Upper lobe of right lung (tissue), 1 donor: ENCODE measurements around the gene FAM131A. TPM values are rescaled to one million over a fixed set of nuclear protein-coding genes. Genes with fewer than 3 reads are reported as not detected.

Experiments used
- ATAC-seq: fragments of 200-7000 bp; cut with Tn5 transposase; one replicate; pipeline ENCODE4 v1.9.1; 2020; ENCODE audit warnings: mild to moderate bottlenecking, moderate library complexity
- DNase-seq: peaks from one replicate; pipeline ENCODE4 v3.0.0-alpha.2; 2020
- H3K27ac ChIP-seq: fragments of 200-600 bp; one replicate; pipeline ENCODE4 v1.8.0; 2022
- H3K27me3 ChIP-seq: fragments of 200-600 bp; one replicate; pipeline ENCODE4 v1.8.0; 2022; ENCODE audit warnings: mild to moderate bottlenecking
- H3K36me3 ChIP-seq: fragments of 200-600 bp; one replicate; pipeline ENCODE4 v1.8.0; 2022
- H3K4me1 ChIP-seq: fragments of 200-600 bp; one replicate; pipeline ENCODE4 v1.8.0; 2022
- H3K4me3 ChIP-seq: fragments of 200-600 bp; one replicate; pipeline ENCODE4 v1.8.0; 2022; ENCODE audit warnings: mild to moderate bottlenecking
- H3K9me3 ChIP-seq: fragments of 200-600 bp; one replicate; pipeline ENCODE4 v1.8.0; 2022
- intact Hi-C: fragments of 100-400 bp; cut with DNase I; formaldehyde crosslinking; loops from one replicate; pipeline ENCODE4 v1.11.0; 2022
- total RNA-seq: library from RNA; stranded (reverse); fragmentation: NEBNext Ultra II Directional; extraction: Animal tissue kit (Norgen Biotek cat#: 25700); gene quantifications from one replicate; pipeline ENCODE4 v1.2.1, GENCODE V29; 2021
- TF ChIP-seq, protein P1 (sequence below): fragments of 200-600 bp; IDR thresholded peaks from one replicate; pipeline ENCODE4 v1.8.0; 2022; ENCODE audit warnings: antibody characterized with exemption
- donor health status: DM: no; HTN: yes; CAD: no; lungs with severe emphysema.

Gene FAM131A
- total RNA-seq, 1 donor from 2014 or later = 19.0 TPM

DNA sequence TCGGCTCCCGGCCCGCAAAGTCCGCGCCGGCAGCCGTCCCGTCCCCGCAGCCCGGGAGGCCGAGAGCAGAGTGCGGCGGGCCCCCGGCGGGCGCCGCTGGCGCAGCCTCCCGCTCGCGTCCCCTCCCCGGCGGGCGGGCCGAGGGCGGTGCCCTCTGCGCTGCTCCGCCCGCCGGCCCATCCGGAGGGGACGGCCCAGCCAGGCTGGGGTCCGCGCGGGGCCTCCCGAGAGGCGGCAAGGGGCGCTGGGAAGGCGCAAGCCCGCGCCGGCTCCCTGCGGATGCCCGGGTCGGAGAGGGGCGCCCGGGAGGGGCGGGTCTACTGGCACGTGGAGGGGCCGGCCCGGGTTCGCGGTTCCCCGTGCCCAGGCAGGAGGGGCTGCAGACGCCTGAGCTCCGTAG, 24.1 kb downstream of the FAM131A start, which contains the start of the genes CLCN2 and POLR2H:
Gene CLCN2 (minus strand): TSS at position 74 of the 400 bp plus-strand sequence. CDS start 126 bp downstream, outside the sequence.
Gene POLR2H (plus strand): TSS at position 179 of the 400 bp plus-strand sequence. CDS start 1,783 bp downstream, outside the sequence.
- Histone ChIP-seq H3K4me1 (peaks cover 21% of the 10 kb centered on the region), H3K36me3 (peaks cover 14% of the 10 kb centered on the region), H3K4me3 (peak within 1 kb of the TSS; percentile 93), H3K27me3 (no peaks in the 10 kb centered on the region), H3K9me3 (no peaks in the 10 kb centered on the region), H3K27ac (peak within 1 kb of the TSS; percentile 100)
- DNase-seq = peak; percentile 83
- TF ChIP-seq, protein P1, sequence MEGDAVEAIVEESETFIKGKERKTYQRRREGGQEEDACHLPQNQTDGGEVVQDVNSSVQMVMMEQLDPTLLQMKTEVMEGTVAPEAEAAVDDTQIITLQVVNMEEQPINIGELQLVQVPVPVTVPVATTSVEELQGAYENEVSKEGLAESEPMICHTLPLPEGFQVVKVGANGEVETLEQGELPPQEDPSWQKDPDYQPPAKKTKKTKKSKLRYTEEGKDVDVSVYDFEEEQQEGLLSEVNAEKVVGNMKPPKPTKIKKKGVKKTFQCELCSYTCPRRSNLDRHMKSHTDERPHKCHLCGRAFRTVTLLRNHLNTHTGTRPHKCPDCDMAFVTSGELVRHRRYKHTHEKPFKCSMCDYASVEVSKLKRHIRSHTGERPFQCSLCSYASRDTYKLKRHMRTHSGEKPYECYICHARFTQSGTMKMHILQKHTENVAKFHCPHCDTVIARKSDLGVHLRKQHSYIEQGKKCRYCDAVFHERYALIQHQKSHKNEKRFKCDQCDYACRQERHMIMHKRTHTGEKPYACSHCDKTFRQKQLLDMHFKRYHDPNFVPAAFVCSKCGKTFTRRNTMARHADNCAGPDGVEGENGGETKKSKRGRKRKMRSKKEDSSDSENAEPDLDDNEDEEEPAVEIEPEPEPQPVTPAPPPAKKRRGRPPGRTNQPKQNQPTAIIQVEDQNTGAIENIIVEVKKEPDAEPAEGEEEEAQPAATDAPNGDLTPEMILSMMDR = no peak
- intact Hi-C loops = no loop called here
- ATAC-seq = peak; percentile 71

DNA sequence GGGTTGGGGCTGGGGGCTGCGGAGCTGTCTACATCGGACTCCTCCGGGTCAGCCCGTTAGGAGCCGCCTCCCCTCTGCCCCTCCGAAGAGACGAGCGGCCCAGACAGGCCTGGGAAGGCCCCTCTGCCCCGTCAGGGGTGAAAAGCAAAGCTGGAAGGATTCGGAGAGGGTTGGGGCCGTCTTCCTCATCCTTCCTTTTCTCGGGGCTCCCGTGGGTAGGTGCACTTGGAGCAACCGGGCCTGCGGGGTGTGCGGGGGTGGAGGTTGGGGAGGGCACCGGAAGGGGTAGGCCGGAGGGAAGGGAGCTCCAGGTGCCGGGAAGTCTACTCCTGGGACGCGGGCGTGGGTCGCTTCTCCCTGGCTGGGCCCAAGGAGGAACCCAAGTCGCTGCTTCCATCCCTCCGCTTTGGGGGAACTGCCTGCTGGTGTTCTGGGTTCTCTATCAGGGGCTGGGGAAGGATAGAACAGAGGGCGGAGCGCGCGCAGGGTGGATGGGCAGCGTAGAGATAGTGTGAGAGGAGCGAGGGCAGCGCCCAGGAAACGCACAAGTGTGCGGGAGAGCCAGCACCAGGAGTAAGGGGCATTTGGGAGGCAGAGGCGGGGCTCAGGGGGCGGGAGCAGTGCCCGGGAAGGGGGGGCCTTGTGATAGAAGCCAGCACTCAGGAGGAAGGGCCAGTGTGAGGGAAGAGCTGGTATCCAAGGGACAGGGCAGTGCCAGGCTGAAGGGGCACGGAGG, 24.7 kb downstream of the FAM131A start:
- DNase-seq = peak; percentile 87
- no peaks in the 10 kb centered on the region for H3K27me3 ChIP-seq
- no peaks in the 10 kb centered on the region for H3K9me3 ChIP-seq
- peaks cover 21% of the 10 kb centered on the region for H3K4me1 ChIP-seq
- peaks cover 18% of the 10 kb centered on the region for H3K36me3 ChIP-seq
- intact Hi-C loops = no loop called here
- TF ChIP-seq, protein P1 = no peak
- H3K27ac ChIP-seq = peak overlapping the region; percentile 100
- peak; percentile 55 for ATAC-seq
- peak overlapping the region; percentile 93 for H3K4me3 ChIP-seq

DNA sequence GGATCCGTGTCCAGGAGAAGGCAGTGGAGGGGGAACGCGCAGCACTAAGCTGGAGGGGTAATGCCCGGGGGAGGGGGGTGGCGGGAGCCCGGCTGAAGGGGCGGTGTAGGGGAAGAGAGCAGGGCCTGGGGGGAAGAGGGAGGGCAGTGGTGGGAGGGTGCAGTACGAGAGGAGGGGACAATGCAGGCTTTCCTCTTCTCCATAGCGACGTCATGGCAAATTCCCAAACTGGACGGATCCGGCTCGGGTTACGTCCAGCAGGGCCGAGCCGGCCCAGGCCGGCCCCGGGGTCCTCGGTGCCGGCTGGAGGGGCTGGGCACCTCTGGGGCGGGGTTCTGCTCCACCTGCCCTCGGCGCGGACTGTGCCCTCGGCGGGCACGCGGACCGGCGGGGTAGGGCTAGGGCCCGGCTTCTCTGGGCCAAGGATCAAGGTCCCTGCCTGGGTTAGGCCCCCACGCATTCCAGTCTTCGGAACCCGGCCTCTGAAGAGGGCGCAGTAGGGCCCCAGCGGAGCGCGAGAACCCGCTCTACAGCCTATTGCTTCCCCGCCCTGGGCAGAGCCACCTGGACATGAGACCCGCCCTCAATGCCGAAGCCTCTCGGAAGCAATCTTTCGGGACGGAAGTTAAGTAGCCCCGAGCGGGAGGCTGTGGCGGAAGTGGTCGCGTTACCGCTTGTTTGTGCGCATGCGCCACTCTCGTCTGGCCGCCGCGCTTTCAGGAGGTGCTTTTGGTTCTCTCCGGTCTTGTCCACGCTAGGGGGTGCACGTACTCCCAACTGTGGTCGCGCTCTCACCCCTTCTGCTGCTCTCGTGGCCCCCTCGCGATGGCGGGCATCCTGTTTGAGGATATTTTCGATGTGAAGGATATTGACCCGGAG, 25.5 kb downstream of the FAM131A start:
- TF ChIP-seq, protein P1 = peak; percentile 68
- H3K4me1 ChIP-seq = peaks cover 21% of the 10 kb centered on the region
- H3K27me3 ChIP-seq = no peaks in the 10 kb centered on the region
- peak; percentile 83 for ATAC-seq
- H3K9me3 ChIP-seq = no peaks in the 10 kb centered on the region
- H3K36me3 ChIP-seq = peaks cover 26% of the 10 kb centered on the region
- DNase-seq = peak; percentile 98
- intact Hi-C loops = no loop called here
- peak overlapping the region; percentile 93 for H3K4me3 ChIP-seq
- H3K27ac ChIP-seq = peak overlapping the region; percentile 100

DNA sequence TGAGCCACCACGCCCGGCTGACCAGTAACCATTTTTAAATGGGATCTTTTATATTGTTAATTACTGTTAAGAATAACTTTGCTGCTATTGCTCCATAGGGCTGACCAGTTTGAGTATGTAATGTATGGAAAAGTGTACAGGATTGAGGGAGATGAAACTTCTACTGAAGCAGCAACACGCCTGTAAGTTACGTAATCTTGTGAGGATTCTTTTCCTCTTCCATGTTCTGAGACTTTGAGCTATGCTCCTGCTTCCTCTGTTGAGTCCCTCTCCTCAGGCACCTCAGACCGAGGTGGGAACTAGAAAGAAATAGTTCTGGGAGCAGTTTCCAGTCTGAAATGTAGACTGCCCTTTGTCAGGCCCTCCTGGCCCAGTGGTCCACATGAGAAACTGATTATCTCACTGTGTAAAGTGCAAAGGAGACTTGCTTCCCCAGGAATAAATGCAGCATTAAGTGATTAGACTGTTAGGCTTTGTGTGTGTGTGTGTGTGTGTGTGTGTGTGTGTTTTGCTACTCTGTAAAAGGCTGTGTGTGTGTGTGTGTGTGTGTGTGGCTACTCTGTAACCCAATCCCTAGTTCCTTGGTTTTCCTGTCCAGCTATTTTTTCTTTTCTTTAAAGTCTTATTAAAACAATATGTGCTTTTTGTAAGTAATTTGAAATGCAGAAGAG, 29.4 kb downstream of the FAM131A start:
- no peak for DNase-seq
- H3K27me3 ChIP-seq = no peaks in the 10 kb centered on the region
- H3K27ac ChIP-seq = no peak overlapping the region
- H3K4me3 ChIP-seq = no peak overlapping the region
- intact Hi-C loops = no loop called here
- peaks cover 42% of the 10 kb centered on the region for H3K36me3 ChIP-seq
- TF ChIP-seq, protein P1 = no peak
- no peak for ATAC-seq
- H3K4me1 ChIP-seq = peaks cover 31% of the 10 kb centered on the region
- no peaks in the 10 kb centered on the region for H3K9me3 ChIP-seq

DNA sequence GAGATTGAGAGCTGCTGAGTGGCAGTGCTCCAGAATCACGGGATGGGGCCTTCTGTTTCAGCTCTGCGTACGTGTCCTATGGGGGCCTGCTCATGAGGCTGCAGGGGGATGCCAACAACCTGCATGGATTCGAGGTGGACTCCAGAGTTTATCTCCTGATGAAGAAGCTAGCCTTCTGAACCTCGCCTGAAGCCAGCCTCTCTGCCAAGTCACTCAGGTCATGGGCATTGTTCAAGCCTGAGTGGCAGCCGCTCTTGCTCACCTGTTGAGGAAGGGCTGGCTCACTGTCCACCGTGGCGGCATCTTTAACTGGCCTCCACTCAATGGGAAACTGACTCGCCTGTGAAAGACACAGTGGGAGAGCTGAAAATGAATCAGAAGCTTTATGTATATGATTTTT, 30.7 kb downstream of the FAM131A start:
- no peak for ATAC-seq
- H3K36me3 ChIP-seq = peaks cover 42% of the 10 kb centered on the region
- DNase-seq = no peak
- H3K27me3 ChIP-seq = no peaks in the 10 kb centered on the region
- H3K9me3 ChIP-seq = no peaks in the 10 kb centered on the region
- H3K4me3 ChIP-seq = no peak overlapping the region
- H3K27ac ChIP-seq = no peak overlapping the region
- intact Hi-C loops = no loop called here
- TF ChIP-seq, protein P1 = no peak
- H3K4me1 ChIP-seq = peaks cover 32% of the 10 kb centered on the region
